ENCODE measurements around the gene CATSPER4.

Gene CATSPER4

GRCh38 chr1:26190373-26190987 is at the start of gene CATSPER4:
CATSPER4 (plus strand) TSS chr1:26190602; CDS start chr1:26190628, 26 bp downstream.
- DNase-seq: no peak

DNA sequence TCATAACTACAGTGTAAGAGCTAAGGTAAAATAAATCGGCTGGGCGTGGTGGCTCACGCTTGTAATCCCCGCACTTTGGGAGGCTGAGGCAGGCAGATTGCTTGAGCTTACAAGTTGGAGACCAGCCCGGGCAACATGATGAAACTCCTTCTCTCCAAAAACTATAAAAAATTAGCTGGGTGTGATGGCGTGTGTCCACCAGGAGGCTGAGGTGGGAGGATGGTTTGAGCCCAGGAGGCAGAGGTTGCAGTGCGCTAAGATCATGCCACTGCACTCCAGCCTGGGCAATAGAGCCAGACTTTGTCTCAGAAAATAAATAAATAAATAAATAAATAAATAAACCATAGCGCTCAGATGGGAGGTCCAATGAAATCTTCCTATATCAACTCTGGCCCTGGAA is 48.2 kb upstream of the CATSPER4 start:
- no peak for DNase-seq

DNA sequence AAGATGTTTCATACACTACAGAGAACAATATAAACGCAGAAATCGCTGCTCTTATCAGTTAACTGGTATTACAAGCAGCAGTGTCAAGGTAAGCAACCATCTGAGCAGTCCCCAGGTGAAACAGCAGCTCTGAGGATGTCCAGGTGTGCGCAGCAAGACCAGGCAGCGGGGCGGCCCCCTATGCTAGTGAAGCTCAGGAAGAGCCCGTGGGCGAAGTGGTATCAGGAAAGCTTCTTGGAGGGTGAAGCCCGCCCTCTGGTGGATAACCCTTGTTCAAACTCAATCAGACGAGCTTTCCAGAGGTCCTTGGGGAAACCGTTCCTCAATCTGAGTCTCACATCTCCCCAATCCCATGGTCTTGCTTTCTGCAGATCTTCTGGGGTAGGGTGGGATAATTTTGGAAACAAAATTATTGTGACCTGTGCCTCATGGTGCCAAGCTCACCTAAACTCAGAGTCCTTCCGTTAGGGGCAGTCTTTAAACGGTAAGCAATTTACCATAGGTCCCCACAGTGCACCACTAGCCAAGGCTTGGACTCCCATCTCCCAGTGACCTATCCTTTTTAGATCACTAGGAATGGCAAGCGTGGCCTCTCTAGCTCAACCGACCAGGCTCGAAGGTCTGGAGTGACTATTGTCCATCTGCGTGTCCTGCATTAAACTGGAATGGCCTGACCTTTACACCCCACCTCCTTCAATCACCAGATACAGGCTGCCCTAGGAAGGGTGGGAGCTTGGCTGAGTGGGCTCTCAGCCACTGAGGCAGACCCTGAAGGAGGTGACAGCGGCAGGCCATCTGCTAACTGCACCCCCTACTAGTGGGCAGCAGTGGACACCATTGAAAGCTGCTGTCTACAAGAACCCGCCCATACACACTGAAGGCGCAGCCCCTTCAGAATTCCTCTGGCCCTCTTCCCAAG is 45.1 kb upstream of the CATSPER4 start:
- DNase-seq: peak; percentile 74

DNA sequence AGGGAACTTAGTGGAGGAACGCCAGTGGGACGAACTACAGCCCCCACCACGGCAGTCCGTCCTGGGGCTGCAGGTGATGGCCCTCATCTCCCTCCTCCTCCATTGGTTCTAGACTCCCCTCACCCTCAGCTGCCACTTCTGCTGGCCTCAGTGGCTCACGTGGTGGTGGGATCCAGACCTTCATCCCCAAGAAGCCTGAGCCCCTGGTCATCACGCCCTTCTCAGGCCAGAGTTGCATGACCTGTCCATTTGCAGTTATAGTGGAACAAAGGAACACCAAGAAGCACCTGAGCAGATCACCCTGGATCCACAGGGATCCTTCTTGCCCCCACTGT is 44.5 kb upstream of the CATSPER4 start:
- DNase-seq: no peak

GRCh38 chr1:26148887-26149286 is 41.5 kb upstream of the CATSPER4 start:
- no peak for DNase-seq

DNA sequence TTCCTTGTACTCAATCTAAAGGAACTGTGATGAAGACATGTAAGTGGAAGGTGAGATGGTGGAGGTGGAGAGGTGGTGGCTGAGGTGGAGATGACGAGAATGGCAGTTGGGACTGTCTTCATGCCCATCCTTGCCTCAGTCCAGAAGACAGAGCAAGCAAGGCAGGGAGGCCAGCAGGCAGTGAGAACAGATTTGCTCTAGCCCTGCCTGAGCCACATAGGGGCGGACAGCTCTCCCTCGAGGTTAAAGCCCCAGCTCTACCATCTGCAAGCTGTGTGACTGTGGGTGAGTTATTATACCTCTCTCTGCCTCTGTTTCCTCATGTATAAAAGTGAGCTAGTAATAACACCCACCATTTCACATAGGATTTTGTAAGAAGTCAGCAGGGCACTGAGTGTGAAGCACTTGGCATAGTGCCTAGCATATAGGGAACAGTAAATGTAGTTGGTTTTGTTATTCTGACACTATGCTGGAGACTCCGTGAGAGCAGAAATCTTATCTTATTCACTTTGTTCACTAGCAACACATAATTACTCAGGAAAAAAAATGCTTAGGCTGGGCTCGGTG is 36.4 kb upstream of the CATSPER4 start:
- no peak for DNase-seq

DNA sequence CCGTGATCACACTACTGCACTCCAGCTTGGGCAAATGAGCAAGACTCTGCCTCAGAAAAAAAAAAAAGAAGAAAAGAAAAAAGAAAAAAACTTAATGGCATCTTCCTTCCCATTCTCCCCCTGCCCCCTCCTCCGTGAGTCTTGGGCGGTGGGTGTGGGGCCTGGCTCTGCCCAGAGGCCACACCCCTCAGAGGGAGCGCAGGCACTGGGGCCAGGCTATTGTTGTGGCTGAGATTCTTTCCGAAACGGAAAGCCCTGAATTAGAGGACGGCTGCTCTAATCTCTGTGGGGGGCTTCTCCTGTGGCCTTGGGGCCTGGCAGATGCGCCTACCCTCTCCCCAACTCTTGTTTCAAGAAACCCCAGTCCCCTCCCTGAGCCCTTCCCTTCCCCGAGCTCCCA is 35.7 kb upstream of the CATSPER4 start:
- no peak for DNase-seq

- DNase-seq: no peak
These were observed 34.8 kb upstream of the CATSPER4 start for GRCh38 chr1:26155370-26156284.

- DNase-seq: no peak
These were observed 33.9 kb upstream of the CATSPER4 start for GRCh38 chr1:26156285-26157038.

GRCh38 chr1:26158271-26158907 is 32.0 kb upstream of the CATSPER4 start:
- no peak for DNase-seq

DNA sequence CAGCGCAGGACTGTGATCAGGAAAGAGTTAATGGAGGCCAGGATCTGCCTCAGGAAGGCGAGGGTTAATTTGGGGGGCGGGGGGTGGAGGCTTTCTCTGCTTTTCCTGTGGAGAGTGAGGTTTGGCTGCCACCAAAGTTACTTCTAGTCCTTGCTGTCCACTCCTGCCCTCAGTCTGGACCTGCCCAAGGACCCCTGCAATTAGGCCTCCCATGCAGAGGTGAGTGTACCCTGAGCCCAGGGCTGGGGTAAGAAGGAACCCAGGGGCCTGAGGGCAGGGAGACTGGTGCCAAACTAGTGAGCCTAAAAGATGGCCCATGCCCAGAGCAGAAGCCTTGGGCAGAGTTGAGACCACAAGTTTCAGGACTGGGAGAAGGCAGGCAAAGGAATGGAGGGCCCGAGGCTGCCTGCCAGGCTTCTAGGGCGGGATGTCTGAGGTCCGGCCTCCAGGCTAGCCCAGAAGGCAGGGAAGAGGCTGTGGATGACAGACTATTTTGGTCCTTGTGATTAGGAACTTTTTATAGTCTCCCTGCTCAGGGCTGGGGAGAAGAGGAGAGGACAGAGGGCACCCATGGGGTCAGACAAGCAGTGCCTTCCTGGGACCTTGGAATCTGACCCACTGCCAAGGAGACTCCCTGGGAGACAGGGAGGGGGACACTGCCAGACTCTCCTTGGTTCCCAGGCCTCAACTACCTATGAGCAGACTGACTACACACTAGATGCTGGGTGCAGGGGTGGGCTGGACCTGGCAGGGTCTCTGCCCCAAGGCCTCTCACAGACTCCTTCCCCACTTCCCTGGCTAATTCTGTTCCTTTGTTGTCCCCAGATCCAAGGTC is 31.3 kb upstream of the CATSPER4 start, which contains the start of gene FAM110D:
TSS of gene FAM110D (plus strand) at position 172 of the 835 bp plus-strand sequence. CDS start 2,213 bp downstream, outside the sequence.
- no peak for DNase-seq

DNA sequence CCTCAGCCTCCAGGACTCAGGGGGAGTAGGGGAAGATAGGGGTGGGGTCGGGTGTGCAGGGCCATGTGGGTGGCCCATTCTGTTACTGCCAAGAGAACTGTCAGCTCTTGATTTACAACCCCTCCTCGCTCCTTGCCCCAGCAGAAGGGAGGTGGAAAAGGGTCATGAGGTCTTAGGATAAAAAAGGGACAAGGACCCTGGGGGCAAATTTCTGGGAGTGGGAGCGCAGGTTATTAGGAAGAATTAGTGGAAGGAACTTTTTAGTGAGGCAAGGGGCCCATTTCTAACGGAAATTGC is 30.7 kb upstream of the CATSPER4 start:
- no peak for DNase-seq

DNA sequence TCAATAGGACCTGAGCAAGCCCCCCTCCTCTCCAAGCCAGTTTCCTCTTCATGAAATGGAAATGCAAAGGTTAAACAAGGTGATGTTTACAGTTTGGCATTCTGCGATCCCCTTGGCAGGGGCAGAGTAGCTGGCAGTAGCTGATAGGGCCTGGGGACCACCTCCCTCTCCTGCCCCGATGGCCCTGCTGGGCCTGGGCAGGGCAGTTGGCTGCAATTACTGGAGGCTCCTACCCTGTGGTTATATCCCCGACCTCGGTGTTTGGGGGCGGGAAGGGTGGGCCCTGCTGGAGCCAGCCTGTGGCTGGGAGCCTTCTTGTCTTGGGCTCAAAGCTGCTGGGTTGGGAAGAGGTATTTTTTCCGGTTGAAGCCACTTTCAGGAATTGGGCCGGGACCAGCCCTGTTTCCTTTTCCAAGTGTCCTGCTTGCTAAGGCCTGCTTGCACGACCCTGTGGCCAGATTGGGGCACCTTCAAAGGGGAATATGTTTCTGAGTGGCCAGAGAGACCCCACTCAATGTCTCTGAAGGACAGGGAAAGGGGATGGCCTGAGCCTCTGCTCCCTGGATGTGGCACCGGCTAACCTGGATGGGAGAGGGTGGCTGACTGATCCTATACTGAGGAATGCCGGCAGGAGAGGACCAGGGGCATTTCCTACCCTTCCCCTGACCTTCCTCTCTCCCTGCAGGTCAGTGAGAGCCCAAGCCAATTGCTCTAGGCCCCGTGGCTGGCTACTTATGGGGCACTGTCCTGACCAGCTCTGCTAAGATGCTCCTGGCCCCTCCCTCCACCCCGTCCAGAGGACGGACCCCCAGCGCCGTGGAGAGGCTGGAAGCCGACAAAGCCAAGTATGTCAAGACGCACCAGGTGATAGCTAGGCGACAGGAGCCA is 29.6 kb upstream of the CATSPER4 start:
- DNase-seq: no peak

DNA sequence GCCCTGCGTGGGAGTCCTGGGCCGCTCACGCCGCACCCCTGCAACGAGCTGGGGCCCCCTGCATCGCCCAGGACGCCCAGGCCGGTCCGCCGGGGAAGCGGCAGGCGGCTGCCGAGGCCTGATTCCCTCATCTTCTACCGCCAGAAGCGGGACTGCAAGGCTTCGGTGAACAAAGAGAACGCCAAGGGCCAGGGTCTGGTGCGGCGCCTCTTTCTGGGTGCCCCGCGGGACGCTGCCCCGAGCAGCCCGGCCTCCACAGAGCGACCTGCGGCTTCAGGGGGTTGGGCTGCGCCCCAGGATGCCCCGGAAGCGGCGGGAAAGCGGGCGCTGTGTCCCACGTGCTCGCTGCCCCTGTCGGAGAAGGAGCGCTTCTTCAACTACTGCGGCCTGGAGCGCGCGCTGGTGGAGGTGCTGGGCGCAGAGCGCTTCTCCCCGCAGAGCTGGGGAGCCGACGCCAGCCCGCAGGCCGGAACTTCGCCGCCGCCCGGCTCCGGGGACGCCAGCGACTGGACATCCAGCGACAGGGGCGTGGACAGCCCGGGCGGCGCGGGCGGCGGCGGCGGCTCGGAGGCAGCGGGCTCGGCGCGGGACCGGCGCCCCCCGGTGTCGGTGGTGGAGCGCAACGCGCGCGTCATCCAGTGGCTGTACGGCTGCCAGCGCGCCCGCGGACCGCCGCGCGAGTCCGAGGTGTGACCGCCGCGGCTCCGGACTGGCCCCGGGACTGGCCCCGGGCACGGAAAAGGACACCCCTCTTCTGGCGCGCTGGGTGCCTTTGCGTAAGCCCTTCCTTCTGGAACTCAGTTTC is 28.8 kb upstream of the CATSPER4 start:
- peak; percentile 55 for DNase-seq

GRCh38 chr1:26162220-26162709 is 28.1 kb upstream of the CATSPER4 start:
- DNase-seq: no peak

DNA sequence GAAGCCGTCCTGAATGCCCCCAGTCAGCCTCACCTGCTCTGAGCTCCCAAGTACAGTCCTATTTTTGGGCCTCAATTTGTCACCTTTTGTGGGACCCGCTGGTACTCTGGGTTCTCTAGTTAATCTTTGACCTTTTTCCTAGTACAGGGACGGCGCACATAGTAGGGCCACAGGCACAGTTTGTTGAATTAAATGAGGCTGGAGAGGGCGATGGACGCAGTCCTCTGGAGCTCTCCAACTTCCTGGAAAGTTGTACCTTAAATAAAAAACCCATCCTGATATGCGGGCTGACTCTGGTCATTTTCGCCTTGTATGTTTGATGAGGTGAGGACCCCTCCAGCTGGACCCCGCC is 26.7 kb upstream of the CATSPER4 start:
- DNase-seq: no peak

- DNase-seq: peak; percentile 73
These were observed 26.2 kb upstream of the CATSPER4 start for GRCh38 chr1:26164036-26164860.

All from activated T-cell treated with anti-CD3 and anti-CD28 coated beads, Interleukin-2, amount 50 U/mL, for 1 hour (primary cell).